NT2/D1 (cell line): ENCODE results near the gene RNPEPL1.

Experiments used
- SUZ12 ChIP-seq: IDR thresholded peaks from 2 replicates; pipeline ENCODE4 v1.6.1; 2011; ENCODE audit not compliant: insufficient read length, insufficient read depth; ENCODE audit errors: extremely low read depth
- YY1 ChIP-seq: IDR thresholded peaks from 2 replicates; pipeline ENCODE4 v1.6.1; 2011; ENCODE audit not compliant: insufficient read length, insufficient read depth
- ZNF274 ChIP-seq: IDR thresholded peaks from 2 replicates; pipeline ENCODE4 v1.6.1; 2011; ENCODE audit warnings: mild to moderate bottlenecking, low read depth, low read length

- no peak for TF ChIP-seq YY1
- no peak for TF ChIP-seq SUZ12
- no peak for TF ChIP-seq ZNF274
Measured at GRCh38 chr2:240551811-240552210, 16.5 kb upstream of the RNPEPL1 start.
